KOPT-K1 (cell line): ENCODE data around the gene AMPD2.

Source experiments
- H3K27ac ChIP-seq: fragments of 200-600 bp; sonication (generic); 2 replicates; pipeline ENCODE4 v1.5.1; 2016; ENCODE audit warnings: antibody characterized with exemption, mild to moderate bottlenecking, low read depth, low read length; ENCODE audit not compliant: poor library complexity, severe bottlenecking
- H3K36me3 ChIP-seq: fragments of 200-600 bp; sonication (generic); 2 replicates; pipeline ENCODE4 v1.5.1; 2017; ENCODE audit warnings: antibody characterized with exemption, mild to moderate bottlenecking, low read length, moderate library complexity; ENCODE audit not compliant: insufficient read depth
- H3K9me3 ChIP-seq: fragments of 200-600 bp; sonication (generic); 2 replicates; pipeline ENCODE4 v1.5.1; 2017; ENCODE audit warnings: antibody characterized with exemption, low read length, mild to moderate bottlenecking; ENCODE audit not compliant: insufficient read depth, poor library complexity, severe bottlenecking

The AMPD2 gene

DNA sequence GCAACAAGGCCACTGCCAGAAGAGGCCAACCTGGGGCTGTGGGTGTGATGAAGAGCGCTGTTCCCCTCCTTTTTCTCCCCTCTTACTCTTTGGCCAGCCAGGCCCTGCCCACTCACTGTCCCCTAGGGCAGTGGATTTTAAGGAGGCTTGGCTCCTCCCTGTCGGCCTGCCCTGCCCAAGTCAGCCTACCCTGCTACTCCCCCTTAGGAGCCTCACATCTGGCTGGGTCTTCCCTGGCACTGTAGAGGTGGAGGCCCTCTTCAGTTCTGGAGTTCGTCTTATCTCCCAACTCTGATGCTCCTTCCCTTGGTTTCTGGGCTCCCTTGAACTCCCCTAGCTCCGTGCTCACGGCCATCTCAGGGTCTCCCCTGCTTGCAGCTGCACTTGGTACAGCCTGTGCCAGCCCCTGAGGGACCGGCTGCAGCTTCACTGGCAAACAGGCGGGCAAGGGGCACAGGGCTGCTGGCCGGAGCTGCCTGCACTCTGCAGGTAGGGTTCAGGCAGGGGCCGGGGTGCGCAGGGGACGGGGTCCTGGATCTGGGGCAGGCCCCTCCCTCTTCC is 4.0 kb downstream of the AMPD2 start:
- Histone ChIP-seq H3K27ac (peak overlapping the region; percentile 93), H3K9me3 (no peaks in the 10 kb centered on the region), H3K36me3 (peaks cover 35% of the 10 kb centered on the region)

DNA sequence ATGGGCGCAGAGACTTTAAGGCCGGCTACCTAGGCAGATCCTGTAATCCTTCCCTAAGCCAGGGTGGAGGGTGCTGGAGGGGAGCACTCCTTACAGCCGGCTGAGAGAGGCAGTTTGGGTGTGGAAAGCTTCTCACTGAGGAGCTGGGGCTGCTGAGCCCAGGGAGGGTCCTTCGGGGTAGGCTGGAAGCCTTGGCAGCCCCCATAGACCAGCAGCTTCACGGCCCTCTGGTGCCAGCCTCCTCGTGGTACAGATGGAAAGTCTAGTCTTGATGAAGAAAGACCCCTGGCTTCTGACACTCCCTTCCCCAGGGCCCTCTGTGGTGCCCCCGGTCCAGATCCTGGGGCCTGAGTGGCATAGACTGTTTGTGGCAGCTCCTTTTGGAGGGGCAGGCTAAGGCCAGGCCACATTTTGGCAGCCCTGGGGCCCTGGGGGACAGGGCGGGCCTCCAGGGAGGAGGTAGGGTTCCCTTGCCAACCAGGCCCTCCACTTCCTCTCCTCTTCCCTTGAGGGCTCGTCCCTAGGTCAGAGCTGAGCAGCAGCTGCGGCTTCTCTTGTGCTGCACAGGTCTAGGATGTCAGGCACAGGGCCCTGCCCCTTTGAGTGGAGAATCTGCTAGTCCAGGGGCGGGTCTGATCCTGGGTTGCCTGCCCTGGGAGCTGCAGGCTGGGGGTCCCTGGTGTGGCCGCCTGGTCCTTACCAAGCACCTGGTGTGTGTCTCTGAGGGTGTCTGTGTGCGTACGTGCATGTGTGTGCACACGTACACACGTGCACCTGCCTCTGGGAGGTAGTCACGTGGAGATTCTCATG is 4.8 kb downstream of the AMPD2 start:
- Histone ChIP-seq H3K9me3 (no peaks in the 10 kb centered on the region), H3K36me3 (peaks cover 42% of the 10 kb centered on the region), H3K27ac (peak overlapping the region; percentile 93)

DNA sequence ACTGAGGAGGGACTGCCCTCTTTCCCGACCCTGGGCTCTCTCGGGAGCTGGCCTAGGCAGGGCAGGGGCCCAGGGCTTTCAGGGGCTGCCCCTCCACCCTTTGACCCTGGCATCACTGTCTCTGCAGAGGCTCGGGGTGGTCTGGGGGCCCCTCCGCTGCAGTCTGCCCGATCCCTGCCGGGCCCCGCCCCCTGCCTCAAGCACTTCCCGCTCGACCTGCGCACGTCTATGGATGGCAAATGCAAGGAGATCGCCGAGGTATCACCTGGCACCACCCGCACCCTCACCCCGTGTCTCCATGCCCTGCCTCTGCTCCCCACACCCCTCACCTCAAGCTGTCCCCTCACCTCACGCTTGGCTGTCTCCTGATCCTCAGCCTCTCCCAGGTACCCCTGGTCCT is 5.5 kb downstream of the AMPD2 start:
- H3K9me3 ChIP-seq, result no peaks in the 10 kb centered on the region
- H3K27ac ChIP-seq, result peak overlapping the region; percentile 93
- H3K36me3 ChIP-seq, result peaks cover 50% of the 10 kb centered on the region

- Histone ChIP-seq H3K36me3 (peaks cover 55% of the 10 kb centered on the region), H3K27ac (no peak overlapping the region), H3K9me3 (no peaks in the 10 kb centered on the region)
These were observed 6.2 kb downstream of the AMPD2 start for GRCh38 chr1:109625601-109626560.

GRCh38 chr1:109626682-109627408 is 7.2 kb downstream of the AMPD2 start:
- no peaks in the 10 kb centered on the region for H3K9me3 ChIP-seq
- H3K36me3 ChIP-seq, result peaks cover 65% of the 10 kb centered on the region
- H3K27ac ChIP-seq, result no peak overlapping the region

DNA sequence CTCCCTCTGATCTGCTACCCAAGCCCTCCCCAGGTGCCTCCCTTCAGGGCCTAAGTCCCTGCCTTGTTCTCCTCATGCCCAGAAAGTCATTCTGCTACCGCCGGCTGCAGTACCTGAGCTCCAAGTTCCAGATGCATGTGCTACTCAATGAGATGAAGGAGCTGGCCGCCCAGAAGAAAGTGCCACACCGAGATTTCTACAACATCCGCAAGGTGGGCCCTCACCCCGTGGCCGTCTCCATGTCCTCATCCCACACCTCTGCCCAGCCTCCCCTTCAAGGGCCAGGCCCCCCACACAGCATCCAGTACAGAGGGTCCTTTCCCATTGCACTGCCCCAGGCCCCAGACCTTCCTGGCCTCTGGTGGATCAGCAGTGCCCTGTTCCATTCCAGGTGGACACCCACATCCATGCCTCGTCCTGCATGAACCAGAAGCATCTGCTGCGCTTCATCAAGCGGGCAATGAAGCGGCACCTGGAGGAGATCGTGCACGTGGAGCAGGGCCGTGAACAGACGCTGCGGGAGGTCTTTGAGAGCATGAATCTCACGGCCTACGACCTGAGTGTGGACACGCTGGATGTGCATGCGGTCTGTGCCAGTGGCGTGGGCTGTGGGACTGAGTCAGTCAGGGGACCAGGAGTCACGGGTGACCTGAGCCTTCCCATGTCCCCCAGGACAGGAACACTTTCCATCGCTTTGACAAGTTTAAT is 8.2 kb downstream of the AMPD2 start:
- H3K36me3 ChIP-seq, result peaks cover 73% of the 10 kb centered on the region
- no peak overlapping the region for H3K27ac ChIP-seq
- H3K9me3 ChIP-seq, result no peaks in the 10 kb centered on the region

- Histone ChIP-seq H3K27ac (no peak overlapping the region), H3K36me3 (peaks cover 73% of the 10 kb centered on the region), H3K9me3 (no peaks in the 10 kb centered on the region)
These were observed 9.1 kb downstream of the AMPD2 start for GRCh38 chr1:109628540-109629321.

- Histone ChIP-seq H3K36me3 (peaks cover 73% of the 10 kb centered on the region), H3K9me3 (no peaks in the 10 kb centered on the region), H3K27ac (no peak overlapping the region)
These were observed 9.9 kb downstream of the AMPD2 start for GRCh38 chr1:109629372-109630030.

GRCh38 chr1:109630081-109630897 is 10.7 kb downstream of the AMPD2 start:
- peaks cover 72% of the 10 kb centered on the region for H3K36me3 ChIP-seq
- H3K9me3 ChIP-seq, result no peaks in the 10 kb centered on the region
- no peak overlapping the region for H3K27ac ChIP-seq

GRCh38 chr1:109630898-109631512 is 11.4 kb downstream of the AMPD2 start:
- Histone ChIP-seq H3K9me3 (no peaks in the 10 kb centered on the region), H3K27ac (no peak overlapping the region), H3K36me3 (peaks cover 65% of the 10 kb centered on the region)

DNA sequence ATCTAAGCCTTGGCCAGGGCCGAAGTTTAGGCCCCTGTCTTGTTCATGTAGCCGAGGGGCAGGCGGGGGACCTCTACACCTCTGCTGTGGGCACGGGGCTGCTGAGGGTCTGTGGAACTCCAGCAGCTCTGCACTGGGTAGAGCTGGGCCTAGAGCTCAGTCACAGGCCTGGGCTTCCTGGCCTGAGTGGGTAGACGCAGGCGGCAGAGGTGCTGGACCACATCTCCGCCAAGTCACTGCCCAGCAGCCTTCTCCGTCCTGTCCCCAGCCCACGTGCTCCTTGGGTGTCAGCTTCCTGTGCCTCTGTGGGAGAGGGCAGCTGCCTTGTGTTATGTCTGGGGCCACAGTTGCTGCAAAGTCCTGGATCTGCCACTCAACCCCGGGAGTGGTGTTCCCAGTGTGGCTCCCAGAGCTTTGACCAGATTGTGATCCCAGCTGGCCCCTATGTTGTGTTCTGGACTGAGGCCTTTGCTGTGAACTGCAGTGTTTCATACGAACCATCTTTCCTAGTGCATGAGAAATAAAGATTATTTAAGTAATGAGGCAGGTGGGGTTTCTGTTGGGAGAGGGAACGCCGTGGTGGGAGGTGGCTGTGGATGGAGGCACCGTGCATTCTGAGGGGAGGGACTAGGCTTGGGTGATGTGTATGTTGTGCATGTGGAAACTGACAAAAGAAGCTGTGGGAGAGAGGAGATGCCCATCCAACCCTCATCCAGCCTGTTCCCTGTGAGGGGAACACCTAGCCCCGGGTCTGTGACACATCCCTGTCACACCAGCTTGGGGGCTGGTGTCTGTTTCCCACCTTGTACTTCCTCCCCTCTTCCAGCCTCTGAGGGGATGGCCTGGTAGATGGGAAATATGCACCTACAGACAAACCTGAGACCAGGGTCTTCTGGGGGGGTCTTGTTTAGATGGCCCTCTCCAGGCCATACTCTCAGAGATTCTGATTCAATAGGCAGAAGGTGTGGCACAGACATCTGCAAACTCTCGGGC is 12.2 kb downstream of the AMPD2 start:
- Histone ChIP-seq H3K27ac (no peak overlapping the region), H3K9me3 (no peaks in the 10 kb centered on the region), H3K36me3 (peaks cover 57% of the 10 kb centered on the region)
